Stimulated activated naive CD8-positive, alpha-beta T cell treated with anti-CD3 and anti-CD28 coated beads, Interleukin-15, amount 100 ng/mL, for 72 hours (primary cell): ENCODE measurements around the gene MSMB.
"Not testable (repeated sequence)": the region's sequence is repeated elsewhere in the genome, so short reads cannot be mapped to it uniquely, and the experiment has no call there.

Source experiments
- ATAC-seq: fragments of 150-1000 bp; cut with Tn5 transposase; 2 replicates; pipeline ENCODE4 v1.10.0; 2021; ENCODE audit warnings: mild to moderate bottlenecking, moderate library complexity
- DNase-seq, 2 donors: peaks; one replicate each; pipeline ENCODE4 v3.0.0; 2021 to 2022
- H3K27ac Mint-ChIP-seq, 2 donors: one replicate each; pipeline ENCODE4 v1.8.0; 2022; ENCODE audit warnings: mild to moderate bottlenecking in 2 of 2, mixed read lengths in 2 of 2, moderate library complexity in 2 of 2
- H3K27me3 Mint-ChIP-seq: one replicate; pipeline ENCODE4 v1.8.0; 2022; ENCODE audit warnings: mixed read lengths
- H3K4me1 Mint-ChIP-seq: one replicate; pipeline ENCODE4 v1.8.0; 2022; ENCODE audit warnings: mild to moderate bottlenecking, mixed read lengths
- H3K4me3 Mint-ChIP-seq, 2 donors: one replicate each; pipeline ENCODE4 v1.8.0; 2022; ENCODE audit warnings: mild to moderate bottlenecking in 2 of 2, mixed read lengths in 2 of 2, moderate library complexity in 1 of 2
- H3K9me3 Mint-ChIP-seq, 2 donors: one replicate each; pipeline ENCODE4 v1.8.0; 2022; ENCODE audit warnings: mixed read lengths in 2 of 2

Gene MSMB

GRCh38 chr10:46053534-46054434, 7.7 kb upstream of the MSMB start:
- H3K9me3 Mint-ChIP-seq: peaks cover 4 to 7% of the 10 kb centered on the region in 2 donors
- no peaks in the 10 kb centered on the region for H3K27me3 Mint-ChIP-seq
- no peak overlapping the region for H3K27ac Mint-ChIP-seq
- ATAC-seq: no peak
- DNase-seq: no peak
- H3K4me1 Mint-ChIP-seq: no peaks in the 10 kb centered on the region
- H3K4me3 Mint-ChIP-seq: no peak overlapping the region

GRCh38 chr10:46052791-46053375, 6.8 kb upstream of the MSMB start:
- no peaks in the 10 kb centered on the region for H3K27me3 Mint-ChIP-seq
- peaks cover 4 to 7% of the 10 kb centered on the region in 2 donors for H3K9me3 Mint-ChIP-seq
- DNase-seq: no peak
- H3K4me3 Mint-ChIP-seq: no peak overlapping the region
- ATAC-seq: no peak
- no peaks in the 10 kb centered on the region for H3K4me1 Mint-ChIP-seq
- H3K27ac Mint-ChIP-seq: peak overlapping the region in 1 of 2 donors; percentile 52

- Mint-ChIP-seq H3K4me1 (no peaks in the 10 kb centered on the region), H3K4me3 (no peak overlapping the region), H3K9me3 (peaks cover under 1 to 7% of the 10 kb centered on the region in 2 donors), H3K27ac (no peak overlapping the region), H3K27me3 (no peaks in the 10 kb centered on the region)
- no peak for DNase-seq
- ATAC-seq: no peak
These were observed 6.2 kb upstream of the MSMB start for GRCh38 chr10:46052057-46052790.

- ATAC-seq (no peak), DNase-seq (no peak)
- H3K4me1 Mint-ChIP-seq: no peaks in the 10 kb centered on the region
- H3K9me3 Mint-ChIP-seq: no peaks in the 10 kb centered on the region
- H3K27ac Mint-ChIP-seq: no peak overlapping the region
- H3K27me3 Mint-ChIP-seq: no peaks in the 10 kb centered on the region
- H3K4me3 Mint-ChIP-seq: no peak overlapping the region
These were observed 5.0 kb upstream of the MSMB start for GRCh38 chr10:46050941-46051623.

- H3K27ac Mint-ChIP-seq, H3K4me3 Mint-ChIP-seq, H3K4me1 Mint-ChIP-seq, DNase-seq, H3K9me3 Mint-ChIP-seq, H3K27me3 Mint-ChIP-seq, ATAC-seq: not testable (repeated sequence)
These were observed 3.4 kb upstream of the MSMB start for GRCh38 chr10:46049497-46049831.

GRCh38 chr10:46048152-46048551, 2.1 kb upstream of the MSMB start:
- no peaks in the 10 kb centered on the region for H3K4me1 Mint-ChIP-seq
- no peak overlapping the region for H3K4me3 Mint-ChIP-seq
- ATAC-seq (no peak), DNase-seq (no peak)
- H3K27me3 Mint-ChIP-seq: no peaks in the 10 kb centered on the region
- H3K27ac Mint-ChIP-seq: no peak overlapping the region
- H3K9me3 Mint-ChIP-seq: no peaks in the 10 kb centered on the region

- no peak for ATAC-seq
These were observed 3.5 kb downstream of the MSMB start for GRCh38 chr10:46042527-46042926.

GRCh38 chr10:46040004-46040403, 6.1 kb downstream of the MSMB start:
- no peak for ATAC-seq
- H3K27me3 Mint-ChIP-seq: peaks cover 7% of the 10 kb centered on the region
- H3K4me1 Mint-ChIP-seq: no peaks in the 10 kb centered on the region
- DNase-seq: no peak
- H3K27ac Mint-ChIP-seq: no peak overlapping the region
- H3K4me3 Mint-ChIP-seq: no peak overlapping the region
- H3K9me3 Mint-ChIP-seq: no peaks in the 10 kb centered on the region

More at GRCh38 chr10:46042527-46042926, 3.5 kb downstream of the MSMB start:
- H3K4me3 Mint-ChIP-seq: no peak overlapping the region
- DNase-seq: no peak
- H3K4me1 Mint-ChIP-seq: no peaks in the 10 kb centered on the region
- no peaks in the 10 kb centered on the region for H3K27me3 Mint-ChIP-seq
- no peak overlapping the region for H3K27ac Mint-ChIP-seq
- H3K9me3 Mint-ChIP-seq: no peaks in the 10 kb centered on the region

- Mint-ChIP-seq H3K4me3 (no peak overlapping the region), H3K27me3 (peaks cover 7% of the 10 kb centered on the region), H3K27ac (peak overlapping the region in 1 of 2 donors; percentile 50), H3K4me1 (peaks cover 6% of the 10 kb centered on the region), H3K9me3 (no peaks in the 10 kb centered on the region)
- DNase-seq (no peak), ATAC-seq (no peak)
These were observed 8.8 kb downstream of the MSMB start for GRCh38 chr10:46037107-46037825.

- H3K27me3 Mint-ChIP-seq: peaks cover 7% of the 10 kb centered on the region
- DNase-seq: no peak
- H3K9me3 Mint-ChIP-seq: no peaks in the 10 kb centered on the region
- H3K4me3 Mint-ChIP-seq: no peak overlapping the region
- no peak overlapping the region for H3K27ac Mint-ChIP-seq
- no peak for ATAC-seq
- H3K4me1 Mint-ChIP-seq: peaks cover 11% of the 10 kb centered on the region
These were observed 9.9 kb downstream of the MSMB start for GRCh38 chr10:46035923-46036849.

GRCh38 chr10:46033602-46034011, 12.5 kb downstream of the MSMB start:
- ATAC-seq (no peak), DNase-seq (no peak)
- peaks cover 7% of the 10 kb centered on the region for H3K27me3 Mint-ChIP-seq
- peaks cover 21% of the 10 kb centered on the region for H3K4me1 Mint-ChIP-seq
- no peak overlapping the region for H3K27ac Mint-ChIP-seq
- no peaks in the 10 kb centered on the region for H3K9me3 Mint-ChIP-seq
- H3K4me3 Mint-ChIP-seq: no peak overlapping the region

GRCh38 chr10:46031648-46032532, 14.2 kb downstream of the MSMB start:
- DNase-seq: no peak
- H3K4me3 Mint-ChIP-seq: peak overlapping the region; percentile 41 to 62
- H3K27ac Mint-ChIP-seq: peak overlapping the region in 1 of 2 donors; percentile 61

More at GRCh38 chr10:46031648-46032532, 14.2 kb downstream of the MSMB start:
- ATAC-seq: no peak
- Mint-ChIP-seq H3K9me3 (no peaks in the 10 kb centered on the region), H3K4me1 (peaks cover 38% of the 10 kb centered on the region), H3K27me3 (peaks cover 7% of the 10 kb centered on the region)
